Fibroblast of mammary gland (primary cell): ENCODE results near the gene ERBB3.

Source experiments
- DNase-seq: peaks from one replicate; pipeline ENCODE4 v3.0.0-alpha.2; 2010; ENCODE audit warnings: low read depth
- H3K4me3 ChIP-seq: 2 replicates; pipeline ENCODE4 v1.5.1; 2011; ENCODE audit warnings: low read depth, mild to moderate bottlenecking, low read length, moderate library complexity; ENCODE audit not compliant: control insufficient read depth
- CTCF ChIP-seq: conservative IDR thresholded peaks from 2 replicates; pipeline ENCODE4 v1.5.1; 2011; ENCODE audit warnings: low read depth, low read length, inconsistent platforms; ENCODE audit not compliant: control insufficient read depth, insufficient read depth

The ERBB3 gene

GRCh38 chr12:56145217-56145616, 65.3 kb downstream of the ERBB3 start:
- no peak for DNase-seq
- no peak for TF ChIP-seq CTCF

GRCh38 chr12:56146492-56147460, 66.8 kb downstream of the ERBB3 start:
- DNase-seq = peak; percentile 55
- no peak overlapping the region for H3K4me3 ChIP-seq
- TF ChIP-seq CTCF = no peak

More at GRCh38 chr12:56145217-56145616, 65.3 kb downstream of the ERBB3 start:
- H3K4me3 ChIP-seq = no peak overlapping the region

GRCh38 chr12:56150563-56150962, 70.6 kb downstream of the ERBB3 start:
- peak; percentile 61 for DNase-seq
- TF ChIP-seq CTCF = no peak
- no peak overlapping the region for H3K4me3 ChIP-seq

- TF ChIP-seq CTCF = peak; percentile 43
These were observed 71.7 kb downstream of the ERBB3 start for GRCh38 chr12:56151672-56152131.

GRCh38 chr12:56152132-56152755, 72.3 kb downstream of the ERBB3 start, which contains the start of gene MYL6B:
MYL6B (plus strand) TSS chr12:56152587; CDS start chr12:56153919, 1,332 bp downstream.
- TF ChIP-seq CTCF = no peak
- DNase-seq = peak; percentile 90
- H3K4me3 ChIP-seq = peak within 1 kb of the TSS; percentile 81

More at GRCh38 chr12:56151672-56152131, 71.7 kb downstream of the ERBB3 start:
- H3K4me3 ChIP-seq = peak overlapping the region; percentile 81
- DNase-seq = peak; percentile 24
